Heart left ventricle (tissue), 16 donors: ENCODE results near the gene ALX3. TPM values are rescaled to one million over a fixed set of nuclear protein-coding genes. Genes with fewer than 3 reads are reported as not detected.
A peak's percentile ranks its signal among the peaks of the same experiment; 100 is the strongest.

Experiments
- ATAC-seq, 4 donors: fragments of 200-7000 bp; cut with Tn5 transposase; one replicate each; pipeline ENCODE4 v1.9.1; 2020 to 2022; ENCODE audit warnings: moderate library complexity in 4 of 4, mild to moderate bottlenecking in 3 of 4, moderate number of reproducible peaks in 1 of 4
- DNase-seq, 5 donors: peaks; one replicate each; pipeline ENCODE4 v3.0.0-alpha.2; 2020
- H3K27ac ChIP-seq, 12 donors: fragments of 200-600 bp; sonication (generic) in 4 of 12; one replicate each; pipeline versions ENCODE4 v1.5.0 to v1.8.0; 2016 to 2022; ENCODE audit warnings: mild to moderate bottlenecking in 2 of 12
- H3K27me3 ChIP-seq, 9 donors: fragments of 200-600 bp; sonication (generic) in 2 of 9; one replicate each; pipeline versions ENCODE4 v1.5.1 to v1.8.0; 2016 to 2022; ENCODE audit warnings: mild to moderate bottlenecking in 3 of 9
- H3K36me3 ChIP-seq, 9 donors: fragments of 200-600 bp; sonication (generic) in 2 of 9; one replicate each; pipeline versions ENCODE4 v1.5.0 to v1.8.0; 2018 to 2022; ENCODE audit warnings: mild to moderate bottlenecking in 2 of 9
- H3K4me1 ChIP-seq, 12 donors: fragments of 200-600 bp; sonication (generic) in 4 of 12; one replicate each; pipeline versions ENCODE4 v1.5.0 to v1.8.0; 2016 to 2022; ENCODE audit warnings: mild to moderate bottlenecking in 3 of 12
- H3K4me3 ChIP-seq, 12 donors: fragments of 200-600 bp; sonication (generic) in 4 of 12; one replicate each; pipeline versions ENCODE4 v1.5.0 to v1.8.0; 2017 to 2022; ENCODE audit warnings: mild to moderate bottlenecking in 9 of 12, moderate library complexity in 4 of 12
- H3K9me3 ChIP-seq, 12 donors: fragments of 200-600 bp; sonication (generic) in 4 of 12; one replicate each; pipeline versions ENCODE4 v1.5.0 to v1.8.0; 2016 to 2022; ENCODE audit warnings: mild to moderate bottlenecking in 1 of 12
- CTCF ChIP-seq, 12 donors: fragments of 200-600 bp; sonication (generic) in 4 of 12; IDR thresholded peaks; one replicate each; pipeline versions ENCODE4 v1.5.0 to v1.8.0; 2018 to 2022; ENCODE audit warnings: antibody characterized with exemption in 12 of 12, mild to moderate bottlenecking in 5 of 12
- POLR2A ChIP-seq, 2 donors: fragments of 450-650 bp; IDR thresholded peaks; one replicate each; pipeline ENCODE4 v1.6.1; 2017; ENCODE audit warnings: antibody characterized with exemption in 2 of 2, mild to moderate bottlenecking in 2 of 2, moderate library complexity in 2 of 2
- WGBS, 4 donors: extraction: QIAGEN DNeasy Blood & Tissue Kit in 2 of 4; methylation state at CpG; one replicate each; pipeline versions ENCODE4 v1.1.5 to v1.1.7; 2013 to 2018; 5-methylcytosine and 5-hydroxymethylcytosine counted together
- intact Hi-C, 10 donors: fragments of 100-400 bp; cut with DNase I; formaldehyde crosslinking; loops; one replicate each; pipeline versions ENCODE4 v1.11.1 to v1.14.2; 2022
- polyA plus RNA-seq, 2 donors: library from polyadenylated mRNA; stranded (reverse); fragments of 200-250 nt; gene quantifications; one replicate each; pipeline ENCODE4 v1.2.3, GENCODE V29; 2013
- total RNA-seq, 9 donors: library from RNA; depleted of rRNA in 2 of 9; stranded (reverse); fragments of >200 nt in 2 of 9; fragmentation: NEBNext Ultra II Directional in 3 of 9; extraction: Animal tissue kit (Norgen Biotek cat#: 25700) in 3 of 9; gene quantifications; one replicate each; pipeline versions ENCODE4 v1.1.0 to v1.2.4, GENCODE V29; 2016 to 2023
- donor health status: ischemic (EF 13 %, LVEDD 7.1; RV severe dilation, severe dysfunction).
- donor health status: healthy with polysubstance abuse.
- donor health status: DM: no; HTN: yes; CAD: no.
- donor health status: DM: no; HTN: no; CAD: no.
- donor health status: ischemic (EF 25% LVEDD 6.9; RV normal size, moderate dysfunction).
- donor health status: ischemic (EF 25% LVEDD 5.7; RV mildly dilated, moderate dysfunction).
- donor health status: healthy.
- donor health status: DM: yes; HTN: yes; CAD: no.
- donor health status: ischemic (EF 35%, LVEDD 5.7; RV mildly dilated, moderate dysfunction).
- donor health status: nonischemic (EF 11% LVEDD 7.7; RV severe dilation, severe dysfunction).
- donor health status: DM: yes; HTN: yes; CAD: no.
- donor health status: PGD.
- donor health status: ischemic (EF 29% LVEDD 5.4; RV normal size, mild dysfunction).
- donor health status: nonischemic (EF 23%, LVEDD 6.1; RV moderate dilation, normal function).

ALX3 gene
- total and polyA plus RNA-seq, 11 donors: not detected

GRCh38 chr1:110035236-110035752 is 35.2 kb downstream of the ALX3 start:
- Histone ChIP-seq H3K4me3 (peak overlapping the region; percentile 76 to 96 (median 93)), H3K27ac (peak overlapping the region in 11 of 12 donors; percentile 84 to 96 (median 91))
- TF ChIP-seq CTCF (IDR thresholded peaks at IDR 0.05) (no peak), POLR2A (IDR thresholded peaks at IDR 0.05) (no peak)

GRCh38 chr1:110034451-110035235 is 35.8 kb downstream of the ALX3 start, which contains the start of gene STRIP1:
STRIP1 (plus strand) TSS chr1:110034624; CDS start chr1:110034638, 14 bp downstream.
- Histone ChIP-seq H3K9me3 (no peaks in the 10 kb centered on the region), H3K27me3 (no peaks in the 10 kb centered on the region), H3K4me1 (peaks cover 5 to 39% (median 13%) of the 10 kb centered on the region in 12 donors), H3K4me3 (peak within 1 kb of the TSS; percentile 76 to 96 (median 93)), H3K27ac (peak within 1 kb of the TSS; percentile 84 to 96 (median 90)), H3K36me3 (peaks cover 0 to 31% (median 22%) of the 10 kb centered on the region in 9 donors)
- intact Hi-C loops: loop anchor here in 1 of 10 donors (10.0 kb wide), 1 partner anchor 370 kb away; the partner anchor contains the start of gene LAMTOR5
- peak; percentile 93 to 95 (median 94) for DNase-seq
- ATAC-seq: peak; percentile 91 to 97 (median 96)
- peak in 1 of 2 donors; percentile 62 for TF ChIP-seq POLR2A (IDR thresholded peaks at IDR 0.05)
- TF ChIP-seq CTCF (IDR thresholded peaks at IDR 0.05): no peak
- WGBS, 4 donors: 0 to 1% (median 1%) methylated on average over 28 to 66 of the region's 66 CpGs

More at GRCh38 chr1:110035236-110035752, 35.2 kb downstream of the ALX3 start:
- H3K4me1 ChIP-seq: peaks cover 5 to 37% (median 13%) of the 10 kb centered on the region in 12 donors
- ATAC-seq (no peak), DNase-seq (no peak)
- H3K27me3 ChIP-seq: no peaks in the 10 kb centered on the region
- no peaks in the 10 kb centered on the region for H3K9me3 ChIP-seq
- H3K36me3 ChIP-seq: peaks cover 0 to 37% (median 28%) of the 10 kb centered on the region in 9 donors
- 5 to 9% (median 8%) methylated on average over 15 to 16 of the region's 16 CpGs for WGBS, 4 donors
- intact Hi-C loops: loop anchor here in 1 of 10 donors (10.0 kb wide), 1 partner anchor 370 kb away; the partner anchor contains the start of gene LAMTOR5

GRCh38 chr1:110034040-110034450 is 36.4 kb downstream of the ALX3 start:
- Histone ChIP-seq H3K4me1 (peaks cover 5 to 39% (median 13%) of the 10 kb centered on the region in 12 donors), H3K27me3 (no peaks in the 10 kb centered on the region), H3K9me3 (no peaks in the 10 kb centered on the region), H3K36me3 (peaks cover 0 to 25% (median 16%) of the 10 kb centered on the region in 9 donors), H3K27ac (peak overlapping the region in 11 of 12 donors; percentile 69 to 96 (median 91)), H3K4me3 (peak overlapping the region in 11 of 12 donors; percentile 76 to 96 (median 93))
- 57 to 68% (median 63%) methylated on average over 4 of the region's 4 CpGs for WGBS, 4 donors
- intact Hi-C loops: loop anchor here in 1 of 10 donors (10.0 kb wide), 1 partner anchor 371 kb away; the partner anchor contains the start of gene LAMTOR5
- no peak for TF ChIP-seq POLR2A (IDR thresholded peaks at IDR 0.05)
- no peak for TF ChIP-seq CTCF (IDR thresholded peaks at IDR 0.05)
- DNase-seq (no peak), ATAC-seq (no peak)

- Histone ChIP-seq H3K27me3 (no peaks in the 10 kb centered on the region), H3K36me3 (peaks cover 0 to 19% (median 9%) of the 10 kb centered on the region in 9 donors), H3K27ac (peak overlapping the region in 1 of 12 donors; percentile 90), H3K4me3 (no peak overlapping the region), H3K9me3 (no peaks in the 10 kb centered on the region), H3K4me1 (peaks cover 5 to 39% (median 13%) of the 10 kb centered on the region in 12 donors)
- TF ChIP-seq POLR2A (IDR thresholded peaks at IDR 0.05) (no peak), CTCF (IDR thresholded peaks at IDR 0.05) (no peak)
- WGBS, 4 donors: 84 to 94% (median 91%) methylated on average over 5 of the region's 5 CpGs
- ATAC-seq: no peak
- intact Hi-C loops: loop anchor here in 1 of 10 donors (10.0 kb wide), 1 partner anchor 371 kb away; the partner anchor contains the start of gene LAMTOR5
- no peak for DNase-seq
Measured at GRCh38 chr1:110033421-110033820, 37.1 kb downstream of the ALX3 start.
